ENCODE results near the gene C1orf210. TPM values are rescaled to one million over a fixed set of nuclear protein-coding genes. Genes with fewer than 3 reads are reported as not detected.

Gene C1orf210
- total and polyA plus RNA-seq, 2 of the 4 experiments (the other 2 are of a cell fraction): not detected

- no peak for TF ChIP-seq RFX5 (IDR thresholded peaks at IDR 0.05; ENCODE audit: low read depth, low read length)
- TF ChIP-seq ELK1 (IDR thresholded peaks at IDR 0.05; ENCODE audit: borderline replicate concordance, low read depth, low read length): no peak
- no peak for TF ChIP-seq MXI1 (IDR thresholded peaks at IDR 0.05; ENCODE audit: borderline replicate concordance, low read depth, low read length)
- TF ChIP-seq FOS (IDR thresholded peaks at IDR 0.05; ENCODE audit: low read depth, low read length): no peak
- no peak for TF ChIP-seq CEBPB (IDR thresholded peaks at IDR 0.05; ENCODE audit: low read depth, low read length)
- no peak for TF ChIP-seq POLR2A (IDR thresholded peaks at IDR 0.05; ENCODE audit: low read depth, low read length)
- TF ChIP-seq BHLHE40 (IDR thresholded peaks at IDR 0.05; ENCODE audit: low read depth, low read length): no peak
- TF ChIP-seq CHD1 (IDR thresholded peaks at IDR 0.05; ENCODE audit: low read depth, low read length): no peak
- TF ChIP-seq NFE2L2 (IDR thresholded peaks at IDR 0.05; ENCODE audit: low read depth, low read length): no peak
- TF ChIP-seq RCOR1 (IDR thresholded peaks at IDR 0.05; ENCODE audit: insufficient replicate concordance, low read length): no peak
- ChIA-PET POLR2A (ENCODE audit: unreplicated experiment) (no interaction called here), CTCF (no interaction called here)
- Histone ChIP-seq H4K8ac (ENCODE audit: low read depth in 2 of 2, low read length in 2 of 2) (no peak overlapping the region), H2BK20ac (ENCODE audit: low read depth, low read length) (no peak overlapping the region; the same call in 1 of the 2 replicates), H3K9me3 (ENCODE audit: control insufficient read depth, insufficient read depth, low read length) (no peaks in the 10 kb centered on the region), H2BK120ac (ENCODE audit: low read depth, low read length) (no peak overlapping the region), H3K4me2 (ENCODE audit: low read depth, low read length) (no peak overlapping the region), H3K56ac (ENCODE audit: extremely low read depth, insufficient read depth, low read length) (no peak overlapping the region), H2AK5ac (ENCODE audit: low read depth, low read length) (no peak overlapping the region), H3K4me1 (ENCODE audit: control insufficient read depth, insufficient read depth, low read length) (peaks cover 6% of the 10 kb centered on the region; the same call in 1 of the 2 replicates), H3K23ac (ENCODE audit: low read depth, low read length) (no peak overlapping the region), H3K4me3 (ENCODE audit: insufficient read depth, low read depth, low read length) (no peak overlapping the region), H2AK9ac (replicated peaks; ENCODE audit: low read depth, low read length, poor library complexity) (no peak overlapping the region), H3K79me1 (ENCODE audit: low read depth in 1 of 2, low read length in 2 of 2) (no peaks in the 10 kb centered on the region), H3K9ac (ENCODE audit: low read depth, low read length) (no peak overlapping the region), H3K9me1 (ENCODE audit: insufficient read depth, low read length) (no peaks in the 10 kb centered on the region; the same call in 1 of the 2 replicates), H3K27me3 (ENCODE audit: control insufficient read depth, insufficient read depth, low read length) (no peaks in the 10 kb centered on the region), H3K14ac (replicated peaks; ENCODE audit: low read depth, low read length) (no peak overlapping the region), H3K18ac (ENCODE audit: low read depth, low read length) (no peak overlapping the region), H4K5ac (ENCODE audit: low read depth, low read length) (no peak overlapping the region), H3K36me3 (ENCODE audit: control insufficient read depth, insufficient read depth, low read length) (no peaks in the 10 kb centered on the region), H2BK5ac (ENCODE audit: low read depth, low read length, poor library complexity, severe bottlenecking) (no peak overlapping the region), H2BK15ac (ENCODE audit: low read depth, low read length) (no peak overlapping the region), H4K20me1 (ENCODE audit: insufficient read depth, low read length) (no peaks in the 10 kb centered on the region), H4K91ac (ENCODE audit: insufficient read depth, low read depth, low read length) (no peak overlapping the region), H3K4ac (ENCODE audit: low read depth, low read length) (no peak overlapping the region), H3K27ac (ENCODE audit: insufficient read depth, low read length) (no peak overlapping the region), H2AFZ (replicated peaks; ENCODE audit: low read length, poor library complexity) (no peak overlapping the region)
- dilution Hi-C loops (cut with HindIII; ENCODE audit: low sequenced_read_pairs, unreplicated experiment) (no loop called here), intact Hi-C loops (cut with micrococcal nuclease) (loop anchor here (1.0 kb wide), 2 partner anchors 119 to 175 kb away; partner anchors contain the start of gene CDC20), in situ Hi-C loops (cut with MboI; ENCODE audit: low sequenced_read_pairs) (loop anchor here (10.0 kb wide), 1 partner anchor 116 kb away; the partner anchor contains the start of gene CDC20)
- WGBS, 2 experiments (ENCODE audit: extremely low coverage in 2 of 2, insufficient read length in 1 of 2): no CpG with 5 or more reads among the region's 3 CpGs
- DNase-seq: no peak
- no TSS peak for BruUV-seq (replicated peaks)
- no peak for ATAC-seq (ENCODE audit: low read depth)
Measured at GRCh38 chr1:43238991-43239469, 46.4 kb downstream of the C1orf210 start.
